ENCODE measurements around the gene CTNNBIP1.

DNA sequence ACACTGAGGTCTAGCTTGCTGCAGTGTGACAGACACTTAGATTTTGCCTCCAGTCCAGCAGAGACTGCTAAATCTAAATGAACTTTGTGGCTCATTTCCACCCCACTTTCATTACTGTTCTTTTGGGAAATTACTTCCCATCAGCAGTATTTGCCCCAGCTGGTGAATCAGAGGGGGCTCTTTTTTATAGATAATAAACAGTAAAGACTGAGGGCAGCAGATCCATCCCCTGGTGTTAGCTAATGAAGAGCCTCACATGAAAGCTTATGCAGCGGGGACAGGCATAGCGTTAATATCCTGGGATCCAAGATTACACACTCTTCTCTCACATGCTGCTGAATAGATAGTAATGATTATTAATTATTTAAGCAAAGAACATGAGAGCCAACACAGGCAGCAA, 6.4 kb upstream of the CTNNBIP1 start:
- TF ChIP-seq POLR2AphosphoS5 (IDR thresholded peaks at IDR 0.05; ENCODE audit: low read depth, low read length) (no peak), POLR2A (IDR thresholded peaks at IDR 0.05; ENCODE audit: low read depth, low read length) (no peak), SPI1 (IDR thresholded peaks at IDR 0.05; ENCODE audit: low read depth, low read length) (no peak)
